ENCODE measurements around the gene NYNRIN. TPM values are rescaled to one million over a fixed set of nuclear protein-coding genes. Genes with fewer than 3 reads are reported as not detected.

NYNRIN gene
- polyA plus RNA-seq, 1 donor from 2014 or later = 5.7 TPM

- no peaks in the 10 kb centered on the region for H4K20me1 ChIP-seq (ENCODE audit: insufficient read depth)
These were observed 9.0 kb downstream of the NYNRIN start for GRCh38 chr14:24407608-24408325.

GRCh38 chr14:24408764-24409163 is 10.0 kb downstream of the NYNRIN start:
- Histone ChIP-seq H3K9me3 (ENCODE audit: low read length) (no peaks in the 10 kb centered on the region), H3K9ac (ENCODE audit: low read length) (no peak overlapping the region), H3K79me2 (replicated peaks; ENCODE audit: insufficient read depth, low read length) (no peaks in the 10 kb centered on the region), H3K9me2 (ENCODE audit: insufficient read depth, low read length) (no peaks in the 10 kb centered on the region), H4K20me1 (ENCODE audit: insufficient read depth) (no peaks in the 10 kb centered on the region), H3F3A (ENCODE audit: insufficient read depth, low read length, poor library complexity, severe bottlenecking) (no peaks in the 10 kb centered on the region), H3K27ac (ENCODE audit: low read length) (no peak overlapping the region), H3K4me2 (ENCODE audit: low read length) (no peak overlapping the region), H3K4me3 (ENCODE audit: low read length) (no peak overlapping the region), H3K36me3 (ENCODE audit: insufficient read depth, low read length) (no peaks in the 10 kb centered on the region), H3K27me3 (ENCODE audit: insufficient read depth, low read depth, low read length) (no peaks in the 10 kb centered on the region), H2AFZ (ENCODE audit: low read depth, low read length) (no peak overlapping the region)
- no peak for TF ChIP-seq SMC3 (conservative IDR thresholded peaks at IDR 0.05; ENCODE audit: poor library complexity)
- no peak for TF ChIP-seq REST (IDR thresholded peaks at IDR 0.05; ENCODE audit: borderline replicate concordance)
- no peak for TF ChIP-seq TAF1 (IDR thresholded peaks at IDR 0.05; ENCODE audit: low read depth)
- TF ChIP-seq MXI1 (conservative IDR thresholded peaks at IDR 0.05; ENCODE audit: poor library complexity, severe bottlenecking) = no peak
- TF ChIP-seq EP300 (conservative IDR thresholded peaks at IDR 0.05; ENCODE audit: poor library complexity, severe bottlenecking) = no peak
- no peak for TF ChIP-seq RAD21 (conservative IDR thresholded peaks at IDR 0.05)

More at GRCh38 chr14:24407608-24408325, 9.0 kb downstream of the NYNRIN start:
- Histone ChIP-seq H2AFZ (ENCODE audit: low read depth, low read length) (no peak overlapping the region), H3K36me3 (ENCODE audit: insufficient read depth, low read length) (no peaks in the 10 kb centered on the region), H3K4me2 (ENCODE audit: low read length) (no peak overlapping the region), H3F3A (ENCODE audit: insufficient read depth, low read length, poor library complexity, severe bottlenecking) (no peaks in the 10 kb centered on the region), H3K9me3 (ENCODE audit: low read length) (no peaks in the 10 kb centered on the region), H3K79me2 (replicated peaks; ENCODE audit: insufficient read depth, low read length) (no peaks in the 10 kb centered on the region), H3K27ac (ENCODE audit: low read length) (no peak overlapping the region), H3K9ac (ENCODE audit: low read length) (no peak overlapping the region), H3K4me3 (ENCODE audit: low read length) (no peak overlapping the region), H3K27me3 (ENCODE audit: insufficient read depth, low read depth, low read length) (no peaks in the 10 kb centered on the region), H3K9me2 (ENCODE audit: insufficient read depth, low read length) (no peaks in the 10 kb centered on the region)
- TF ChIP-seq RAD21 (conservative IDR thresholded peaks at IDR 0.05) = no peak
- no peak for TF ChIP-seq MXI1 (conservative IDR thresholded peaks at IDR 0.05; ENCODE audit: poor library complexity, severe bottlenecking)
- TF ChIP-seq EP300 (conservative IDR thresholded peaks at IDR 0.05; ENCODE audit: poor library complexity, severe bottlenecking) = no peak
- TF ChIP-seq SMC3 (conservative IDR thresholded peaks at IDR 0.05; ENCODE audit: poor library complexity) = no peak
- no peak for TF ChIP-seq POLR2AphosphoS5 (IDR thresholded peaks at IDR 0.05)
- TF ChIP-seq CTCF (IDR thresholded peaks at IDR 0.05; ENCODE audit: poor library complexity, severe bottlenecking) = no peak
- no peak for TF ChIP-seq EZH2 (IDR thresholded peaks at IDR 0.05; ENCODE audit: borderline replicate concordance, insufficient read depth, low read length, poor library complexity, severe bottlenecking)
- no peak for TF ChIP-seq TAF1 (IDR thresholded peaks at IDR 0.05; ENCODE audit: low read depth)
- no peak for TF ChIP-seq REST (IDR thresholded peaks at IDR 0.05; ENCODE audit: borderline replicate concordance)

All from neural cell (in vitro differentiated cells).